Tongue (tissue), 3 donors: ENCODE data around the gene RP9. TPM values are rescaled to one million over a fixed set of nuclear protein-coding genes. Genes with fewer than 3 reads are reported as not detected.

Experiments
- DNase-seq: peaks from one replicate; pipeline ENCODE4 v3.0.0-alpha.2; 2015
- small RNA-seq: library from RNA; depleted of rRNA; stranded (forward); fragments of <200 nt; gene quantifications from one replicate; pipeline ENCODE3, GENCODE V24; 2014; ENCODE audit warnings: low replicate concordance
- total RNA-seq: library from RNA; depleted of rRNA; stranded (reverse); fragments of >200 nt; gene quantifications from one replicate; pipeline ENCODE4 v1.2.3, GENCODE V29; 2014

RP9 gene
- total RNA-seq, 1 donor from 2014 or later, result 11.0 TPM

- DNase-seq, result peak; percentile 62
Measured at GRCh38 chr7:33062023-33062781, 47.0 kb downstream of the RP9 start, which contains the start of gene NT5C3A. TSS of gene NT5C3A (minus strand) at chr7:33062776. CDS start at chr7:33062705, 71 bp downstream.

DNA sequence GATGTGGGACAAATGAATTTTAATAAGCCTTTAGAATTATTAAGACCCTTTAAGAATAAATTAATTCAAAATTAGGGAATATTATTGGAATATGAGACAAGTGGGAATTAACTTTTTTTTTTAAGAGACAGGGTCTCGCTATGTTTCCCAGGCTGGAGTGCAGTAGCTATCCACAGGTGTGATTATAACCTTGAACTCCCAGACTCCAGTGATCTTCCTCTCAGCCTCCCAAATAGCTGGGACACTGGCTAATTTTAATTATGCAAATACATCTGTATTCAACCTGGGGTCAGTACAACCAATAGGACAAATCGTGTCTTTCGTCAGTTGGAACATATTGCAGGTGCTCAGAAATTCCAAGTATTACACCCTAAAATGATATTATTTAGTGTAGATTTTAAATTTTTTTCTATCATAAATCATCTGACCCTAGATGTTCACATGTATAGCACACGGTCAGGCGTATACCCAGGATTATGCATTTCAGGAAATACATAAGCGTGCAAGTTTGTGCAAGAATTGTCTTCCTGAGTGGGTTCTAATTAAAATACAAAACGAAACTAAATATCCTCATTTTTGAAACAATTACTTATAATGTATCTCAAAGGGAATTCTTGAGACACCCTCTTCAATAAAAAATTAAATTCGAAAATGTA lies 47.8 kb downstream of the RP9 start:
- DNase-seq, result no peak

DNA sequence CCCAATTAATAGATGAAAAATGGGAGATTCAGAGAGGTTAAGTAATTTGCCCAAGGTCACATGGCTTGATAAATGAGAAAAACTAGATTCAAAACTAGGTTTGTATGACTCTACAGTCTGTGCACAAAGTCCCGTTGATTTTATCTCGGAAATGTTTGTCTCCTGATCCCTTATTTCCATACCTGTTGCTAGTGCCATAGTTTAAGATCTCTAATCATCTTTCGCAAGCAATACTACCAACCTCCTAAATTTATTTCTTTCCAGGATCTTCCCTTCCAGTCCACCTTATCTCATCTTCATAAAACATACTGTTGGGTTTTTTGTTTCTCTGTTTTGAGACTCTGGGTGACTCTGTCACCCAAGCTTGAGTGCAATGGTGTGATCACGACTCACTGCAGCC lies 49.6 kb downstream of the RP9 start:
- no peak for DNase-seq

DNA sequence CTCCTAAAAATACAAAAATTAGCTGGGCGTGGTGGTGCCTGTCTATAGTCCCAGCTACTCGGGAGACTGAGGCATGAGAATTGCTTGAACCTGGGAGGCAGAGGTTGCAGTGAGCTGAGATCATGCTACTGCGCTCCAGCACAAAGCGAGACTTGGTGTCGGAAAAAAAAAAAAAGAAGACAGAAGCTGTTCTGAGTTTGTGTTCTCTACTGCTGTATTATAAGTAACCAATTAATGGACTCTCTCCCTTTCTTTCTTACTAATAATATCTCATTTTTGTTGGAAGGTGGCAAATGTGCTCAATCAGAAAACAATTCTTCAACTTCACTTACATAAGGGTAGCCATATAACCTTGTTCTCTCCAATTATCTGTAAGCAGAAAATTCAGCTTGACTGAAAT lies 54.0 kb downstream of the RP9 start:
- no peak for DNase-seq

GRCh38 chr7:33054261-33054964 lies 54.8 kb downstream of the RP9 start:
- DNase-seq, result no peak

DNA sequence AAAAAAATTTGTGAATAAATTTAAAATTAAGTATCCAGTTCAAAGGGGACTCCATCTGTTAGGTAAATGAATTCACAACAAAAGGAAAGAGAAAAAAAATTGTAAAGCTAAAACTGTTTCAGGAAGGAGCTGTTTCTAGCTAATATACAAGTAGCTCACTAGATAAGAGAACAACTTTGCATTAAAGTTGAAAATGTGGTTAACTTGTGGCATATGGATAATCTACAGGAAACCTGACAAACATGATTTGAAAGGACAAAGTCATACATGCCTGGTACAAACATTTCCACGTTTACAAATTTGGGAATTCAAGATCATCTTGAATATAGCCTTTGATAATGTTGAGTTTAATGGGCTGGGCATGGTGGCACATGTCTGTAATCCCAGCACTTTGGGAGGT lies 55.5 kb downstream of the RP9 start:
- DNase-seq, result no peak

DNA sequence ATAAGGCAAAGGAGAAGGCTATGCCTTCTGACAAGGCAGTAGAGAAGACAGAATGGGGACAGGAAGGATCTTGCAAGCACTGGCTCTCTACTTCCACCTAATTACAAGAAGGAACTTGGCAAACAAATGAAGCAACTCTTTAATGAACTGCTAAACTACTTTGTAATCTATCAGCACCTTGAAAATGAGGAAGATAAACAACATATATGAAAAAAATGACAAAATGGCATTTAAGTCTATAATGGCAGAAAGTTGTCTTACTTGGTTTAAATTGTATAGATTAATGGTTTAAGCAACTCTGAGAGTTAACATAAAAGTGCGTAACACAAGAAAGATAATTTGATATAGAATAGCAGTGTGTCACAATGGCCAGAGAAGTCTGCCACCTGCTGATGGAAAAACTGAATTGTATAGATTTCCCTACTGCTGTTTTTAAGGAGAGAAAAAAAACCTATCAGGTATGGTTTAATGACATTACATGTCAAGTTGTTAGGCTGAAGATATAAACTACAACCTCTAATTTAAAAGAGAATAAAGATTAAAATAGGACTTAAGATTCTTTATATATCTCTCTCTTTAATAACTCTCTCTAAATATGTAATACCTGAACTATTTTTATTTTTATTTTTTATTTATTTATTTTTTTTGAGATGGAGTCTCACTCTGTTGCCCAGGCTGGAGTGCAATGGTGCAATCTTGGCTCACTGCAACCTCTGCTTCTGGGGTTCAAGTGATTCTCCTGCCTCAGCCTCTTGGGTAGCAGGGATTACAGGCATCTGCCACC lies 58.5 kb downstream of the RP9 start:
- DNase-seq, result peak; percentile 73

GRCh38 chr7:33048704-33049103 lies 60.5 kb downstream of the RP9 start:
- DNase-seq, result no peak

GRCh38 chr7:33048257-33048656 lies 60.9 kb downstream of the RP9 start:
- no peak for DNase-seq

GRCh38 chr7:33044986-33045385 lies 64.2 kb downstream of the RP9 start:
- peak; percentile 36 for DNase-seq

Small RNA genes lying within 50 kb of the gene (small RNA-seq; reads per million reads assigned to genes)
- gene AC074338.1, result not detected
- gene RN7SL505P, result not detected

Other genes with a start within 250 kb of the RP9 start
- gene KBTBD2, start 217.6 kb downstream of the RP9 start, total RNA-seq, result 70.3 TPM
- 198 TPM for gene FKBP9, start 152.0 kb downstream of the RP9 start, total RNA-seq
- 59.9 TPM for gene NT5C3A, start 46.6 kb downstream of the RP9 start, total RNA-seq
- 34.4 TPM for gene BBS9, start 20.2 kb upstream of the RP9 start, total RNA-seq